GM12892 (cell line): ENCODE results near the gene C2CD4D.

Experiments used
- POLR2A ChIP-seq: IDR thresholded peaks from 2 replicates; pipeline ENCODE4 v1.6.1; 2011; ENCODE audit warnings: low read depth, low read length, control low read depth
- POLR2AphosphoS5 ChIP-seq: IDR thresholded peaks from 2 replicates; pipeline ENCODE4 v1.6.1; 2011; ENCODE audit warnings: low read depth, low read length, control low read depth

GRCh38 chr1:151819227-151819835 lies 20.3 kb downstream of the C2CD4D start:
- TF ChIP-seq POLR2AphosphoS5 (no peak), POLR2A (no peak)
